HEK293T (cell line): ENCODE measurements around the gene ZDHHC22.

Source experiments
- ARNT ChIP-seq: fragments of 450-650 bp; IDR thresholded peaks from 2 replicates; pipeline ENCODE4 v1.6.1; 2017; ENCODE audit warnings: mild to moderate bottlenecking
- FOXK2 ChIP-seq: fragments of 450-650 bp; IDR thresholded peaks from 2 replicates; pipeline ENCODE4 v1.6.1; 2016; ENCODE audit warnings: mild to moderate bottlenecking
- HDGF ChIP-seq: fragments of 450-650 bp; IDR thresholded peaks from 2 replicates; pipeline ENCODE4 v1.6.1; 2017; ENCODE audit warnings: antibody characterized with exemption, borderline replicate concordance
- L3MBTL2 ChIP-seq: fragments of 450-650 bp; conservative IDR thresholded peaks from 2 replicates; pipeline ENCODE4 v1.6.1; 2016; ENCODE audit warnings: mild to moderate bottlenecking
- SP1 ChIP-seq: fragments of 450-650 bp; IDR thresholded peaks from 2 replicates; pipeline ENCODE4 v1.6.1; 2017
- SUZ12 ChIP-seq: fragments of 450-650 bp; IDR thresholded peaks from 2 replicates; pipeline ENCODE4 v1.6.1; 2016; ENCODE audit warnings: mild to moderate bottlenecking
- TARDBP ChIP-seq: fragments of 450-650 bp; IDR thresholded peaks from 2 replicates; pipeline ENCODE4 v1.6.1; 2016

GRCh38 chr14:77086017-77086727 is 55.4 kb downstream of the ZDHHC22 start:
- no peak for TF ChIP-seq TARDBP
- TF ChIP-seq ARNT = no peak
- no peak for TF ChIP-seq HDGF
- no peak for TF ChIP-seq L3MBTL2
- no peak for TF ChIP-seq SP1
- no peak for TF ChIP-seq SUZ12
- TF ChIP-seq FOXK2 = no peak
